Neural progenitor cell (in vitro differentiated cells): ENCODE data around the gene DDX51.

Experiments used
- CTCF ChIP-seq: fragments of 200-600 bp; sonication (generic); IDR thresholded peaks from 2 replicates; pipeline ENCODE4 v1.5.1; 2017; ENCODE audit warnings: antibody characterized with exemption, mild to moderate bottlenecking
- EZH2 ChIP-seq: fragments of 200-600 bp; sonication (generic); IDR thresholded peaks from 2 replicates; pipeline ENCODE4 v1.6.1; 2017; ENCODE audit warnings: antibody characterized with exemption, mild to moderate bottlenecking, moderate library complexity
- EZH2phosphoT487 ChIP-seq: fragments of 200-600 bp; sonication (generic); IDR thresholded peaks from 2 replicates; pipeline ENCODE4 v1.6.1; 2017; ENCODE audit warnings: antibody characterized with exemption

- TF ChIP-seq CTCF (no peak), EZH2 (no peak), EZH2phosphoT487 (no peak)
Measured at GRCh38 chr12:132154341-132154761, 10.2 kb upstream of the DDX51 start.
